NCI-H1092 treated with DMSO at 0.1 percent for 48 hours (cell line): ENCODE data around the gene USP48.

Experiments used
- DNase-seq: peaks from one replicate; lab custom pipeline; 2025; lab: John Stamatoyannopoulos, UW

The USP48 gene

GRCh38 chr1:21668232-21668950 is 114.6 kb downstream of the USP48 start:
- DNase-seq, result peak; percentile 39

GRCh38 chr1:21667348-21668231 is 115.4 kb downstream of the USP48 start:
- no peak for DNase-seq

- DNase-seq, result peak; percentile 74
These were observed 116.2 kb downstream of the USP48 start for GRCh38 chr1:21666576-21667320.

GRCh38 chr1:21665711-21666575 is 117.0 kb downstream of the USP48 start:
- DNase-seq, result peak; percentile 52

- DNase-seq, result no peak
These were observed 118.0 kb downstream of the USP48 start for GRCh38 chr1:21664806-21665588.

- DNase-seq, result no peak
These were observed 118.8 kb downstream of the USP48 start for GRCh38 chr1:21663951-21664805.

GRCh38 chr1:21663248-21663950 is 119.5 kb downstream of the USP48 start:
- no peak for DNase-seq

GRCh38 chr1:21662426-21663247 is 120.3 kb downstream of the USP48 start:
- no peak for DNase-seq

- no peak for DNase-seq
These were observed 121.1 kb downstream of the USP48 start for GRCh38 chr1:21661886-21662285.

GRCh38 chr1:21659924-21660326 is 123.0 kb downstream of the USP48 start:
- DNase-seq, result no peak

- DNase-seq, result peak; percentile 72
These were observed 123.6 kb downstream of the USP48 start for GRCh38 chr1:21659099-21659923.

GRCh38 chr1:21657456-21658190 is 125.3 kb downstream of the USP48 start:
- DNase-seq, result no peak

GRCh38 chr1:21655748-21656147 is 127.2 kb downstream of the USP48 start:
- DNase-seq, result no peak

GRCh38 chr1:21655259-21655658 is 127.7 kb downstream of the USP48 start:
- no peak for DNase-seq

- no peak for DNase-seq
These were observed 128.7 kb downstream of the USP48 start for GRCh38 chr1:21654209-21654608.

- DNase-seq, result no peak
These were observed 129.2 kb downstream of the USP48 start for GRCh38 chr1:21653744-21654100.
